Lower leg skin (tissue), 4 donors: ENCODE results near the gene LFNG. TPM values are rescaled to one million over a fixed set of nuclear protein-coding genes. Genes with fewer than 3 reads are reported as not detected.

Source experiments
- DNase-seq, 2 donors: peaks; one replicate each; pipeline ENCODE4 v3.0.0-alpha.2; 2019; ENCODE audit warnings: low spot score in 2 of 2
- H3K4me3 ChIP-seq: fragments of 200-600 bp; sonication (generic); 2 replicates; pipeline ENCODE4 v1.5.1; 2017; ENCODE audit warnings: mild to moderate bottlenecking, low read depth; ENCODE audit not compliant: poor library complexity, severe bottlenecking
- POLR2A ChIP-seq, 2 donors: fragments of 450-650 bp; IDR thresholded peaks; one replicate each; pipeline ENCODE4 v1.6.1; 2016 to 2017; ENCODE audit warnings: antibody characterized with exemption in 2 of 2, mild to moderate bottlenecking in 1 of 2, moderate library complexity in 1 of 2
- WGBS, 2 donors: methylation state at CpG; one replicate each; pipeline ENCODE4 v1.1.5; 2018; 5-methylcytosine and 5-hydroxymethylcytosine counted together
- intact Hi-C: fragments of 100-400 bp; cut with DNase I; formaldehyde crosslinking; loops from one replicate; pipeline ENCODE4 v1.15.0; 2023; ENCODE audit warnings: low total_unique reads
- total RNA-seq, 4 donors: library from RNA; depleted of rRNA; stranded (reverse); fragments of >200 nt; gene quantifications; one replicate each; pipeline ENCODE4 v1.1.0, GENCODE V29; 2016
- TF ChIP-seq, protein P1 (sequence below), 3 donors: fragments of 450-650 bp; IDR thresholded peaks; one replicate each; pipeline ENCODE4 v1.5.1; 2016; ENCODE audit warnings: antibody characterized with exemption in 3 of 3, mild to moderate bottlenecking in 3 of 3, moderate library complexity in 2 of 3

The LFNG gene
- total RNA-seq, 4 donors from 2014 or later = 104 to 169 (median 139) TPM

- 96 to 98% methylated on average over 14 of the region's 14 CpGs for WGBS, 2 donors
- TF ChIP-seq, protein P1, sequence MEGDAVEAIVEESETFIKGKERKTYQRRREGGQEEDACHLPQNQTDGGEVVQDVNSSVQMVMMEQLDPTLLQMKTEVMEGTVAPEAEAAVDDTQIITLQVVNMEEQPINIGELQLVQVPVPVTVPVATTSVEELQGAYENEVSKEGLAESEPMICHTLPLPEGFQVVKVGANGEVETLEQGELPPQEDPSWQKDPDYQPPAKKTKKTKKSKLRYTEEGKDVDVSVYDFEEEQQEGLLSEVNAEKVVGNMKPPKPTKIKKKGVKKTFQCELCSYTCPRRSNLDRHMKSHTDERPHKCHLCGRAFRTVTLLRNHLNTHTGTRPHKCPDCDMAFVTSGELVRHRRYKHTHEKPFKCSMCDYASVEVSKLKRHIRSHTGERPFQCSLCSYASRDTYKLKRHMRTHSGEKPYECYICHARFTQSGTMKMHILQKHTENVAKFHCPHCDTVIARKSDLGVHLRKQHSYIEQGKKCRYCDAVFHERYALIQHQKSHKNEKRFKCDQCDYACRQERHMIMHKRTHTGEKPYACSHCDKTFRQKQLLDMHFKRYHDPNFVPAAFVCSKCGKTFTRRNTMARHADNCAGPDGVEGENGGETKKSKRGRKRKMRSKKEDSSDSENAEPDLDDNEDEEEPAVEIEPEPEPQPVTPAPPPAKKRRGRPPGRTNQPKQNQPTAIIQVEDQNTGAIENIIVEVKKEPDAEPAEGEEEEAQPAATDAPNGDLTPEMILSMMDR (IDR thresholded peaks at IDR 0.05) = no peak
- no peak for TF ChIP-seq POLR2A (IDR thresholded peaks at IDR 0.05)
Measured at GRCh38 chr7:2569421-2569820, 49.8 kb downstream of the LFNG start.

DNA sequence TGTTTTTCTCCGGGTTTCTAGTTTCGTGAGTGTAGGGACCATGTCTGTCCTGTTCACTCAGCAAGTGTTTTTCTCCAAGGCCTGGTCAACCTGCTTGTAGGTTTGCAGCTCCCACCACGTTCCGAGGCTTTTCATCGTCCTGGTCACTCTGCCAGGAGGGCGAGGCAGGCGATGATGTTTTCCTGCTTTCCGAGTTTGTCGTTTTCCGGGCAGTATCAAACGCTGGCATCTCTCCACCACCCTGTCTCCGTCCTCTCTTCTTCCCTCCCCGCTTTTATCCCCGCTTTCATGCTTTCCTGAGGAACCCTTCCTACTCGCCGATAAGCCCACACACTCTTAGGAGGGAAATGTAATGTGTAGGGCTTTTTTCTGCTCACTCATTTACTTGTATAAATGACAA lies 50.4 kb downstream of the LFNG start:
- intact Hi-C loops = no loop called here
- no peak overlapping the region for H3K4me3 ChIP-seq
- no peak for DNase-seq
- TF ChIP-seq, protein P1 (IDR thresholded peaks at IDR 0.05) = no peak
- TF ChIP-seq POLR2A (IDR thresholded peaks at IDR 0.05) = no peak
- WGBS, 2 donors = 80 to 87% methylated on average over 16 of the region's 16 CpGs

More at GRCh38 chr7:2569421-2569820, 49.8 kb downstream of the LFNG start:
- DNase-seq = no peak
- H3K4me3 ChIP-seq = no peak overlapping the region
- intact Hi-C loops = no loop called here

DNA sequence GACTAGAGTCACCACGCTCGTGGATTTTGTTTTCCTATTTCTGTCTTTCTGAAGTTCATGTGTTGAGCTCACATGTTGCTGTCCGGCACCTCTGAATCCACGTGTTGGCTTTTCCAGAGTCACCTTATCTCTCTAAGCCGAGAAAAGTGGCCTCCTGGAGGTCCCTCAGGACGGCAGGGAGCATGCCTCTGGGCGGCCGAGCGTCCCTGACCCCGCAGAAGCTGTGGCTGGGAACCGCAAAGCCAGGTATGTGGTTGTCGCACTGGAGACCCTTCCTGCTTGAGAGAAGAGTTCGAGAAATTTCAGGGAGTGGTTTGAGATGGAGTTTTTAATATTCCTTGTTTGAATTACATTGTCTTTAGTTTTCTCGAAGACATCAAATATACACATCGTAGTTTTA lies 51.8 kb downstream of the LFNG start:
- 87 to 92% methylated on average over 15 of the region's 15 CpGs for WGBS, 2 donors
- H3K4me3 ChIP-seq = no peak overlapping the region
- no peak for DNase-seq
- intact Hi-C loops = no loop called here
- no peak for TF ChIP-seq POLR2A (IDR thresholded peaks at IDR 0.05)
- TF ChIP-seq, protein P1 (IDR thresholded peaks at IDR 0.05) = no peak

DNA sequence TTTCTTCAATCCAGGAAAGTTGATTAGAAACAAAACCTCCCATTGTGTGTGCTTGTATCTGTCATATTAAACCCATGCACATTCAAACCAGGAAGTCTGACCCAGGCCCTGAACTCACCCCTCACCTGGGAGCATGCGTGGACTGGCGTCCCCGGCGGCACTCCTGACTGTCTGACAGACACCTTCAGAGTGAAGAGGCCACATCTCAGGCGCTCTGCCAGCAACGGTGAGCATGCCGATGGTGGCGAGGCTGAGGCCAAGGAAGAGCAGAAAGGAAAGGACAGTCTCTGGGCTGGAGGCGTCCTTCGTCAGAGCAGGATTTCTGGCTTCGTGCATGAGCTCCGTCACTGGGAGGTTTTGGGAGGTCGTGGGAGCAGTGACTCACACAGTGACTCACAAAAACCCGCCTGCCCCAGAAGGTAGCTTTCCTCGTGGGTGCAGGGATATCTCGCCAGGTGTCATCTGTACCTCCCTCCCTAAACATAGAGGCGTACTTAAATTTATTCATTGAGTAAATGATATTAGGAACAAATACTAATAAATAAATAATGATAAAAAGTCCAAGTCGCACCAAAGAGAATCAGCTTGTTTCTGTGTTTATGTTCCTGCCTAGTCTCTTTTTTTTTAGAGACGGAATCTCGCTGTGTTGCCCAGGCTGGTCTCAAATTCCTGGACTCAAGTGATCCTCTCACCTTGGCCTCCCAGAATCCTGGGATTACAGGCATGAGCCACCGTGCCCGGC lies 52.7 kb downstream of the LFNG start:
- intact Hi-C loops = no loop called here
- no peak for DNase-seq
- 74 to 75% methylated on average over 22 of the region's 22 CpGs for WGBS, 2 donors
- no peak overlapping the region for H3K4me3 ChIP-seq
- TF ChIP-seq POLR2A (IDR thresholded peaks at IDR 0.05) = no peak
- TF ChIP-seq, protein P1 (IDR thresholded peaks at IDR 0.05) = no peak

- 88 to 90% methylated on average over 9 of the region's 9 CpGs for WGBS, 2 donors
Measured at GRCh38 chr7:2573761-2574160, 54.2 kb downstream of the LFNG start.

More at GRCh38 chr7:2573761-2574160, 54.2 kb downstream of the LFNG start:
- no peak for DNase-seq
- intact Hi-C loops = no loop called here
- no peak overlapping the region for H3K4me3 ChIP-seq
- TF ChIP-seq POLR2A (IDR thresholded peaks at IDR 0.05) = no peak
- TF ChIP-seq, protein P1 (IDR thresholded peaks at IDR 0.05) = no peak
